Nephron progenitor cell (in vitro differentiated cells): Measurements from ENCODE around the gene ZMPSTE24.
A peak's percentile ranks its signal among the peaks of the same experiment; 100 is the strongest.
"Not testable (repeated sequence)": the region's sequence is repeated elsewhere in the genome, so short reads cannot be mapped to it uniquely, and the experiment has no call there.

Source experiments
- DNase-seq: peaks from one replicate; pipeline ENCODE4 v3.0.0; 2021
- H3K27ac Mint-ChIP-seq: 2 replicates; pipeline ENCODE4 v1.8.0; 2021; ENCODE audit warnings: mild to moderate bottlenecking, moderate library complexity, mixed read lengths
- H3K27me3 Mint-ChIP-seq: 2 replicates; pipeline ENCODE4 v1.8.0; 2021; ENCODE audit warnings: mild to moderate bottlenecking, low read depth, mixed read lengths; ENCODE audit not compliant: poor library complexity
- H3K36me3 Mint-ChIP-seq: 2 replicates; pipeline ENCODE4 v1.8.0; 2021; ENCODE audit warnings: low read depth, mixed read lengths
- H3K4me1 Mint-ChIP-seq: 2 replicates; pipeline ENCODE4 v1.8.0; 2021; ENCODE audit warnings: mixed read lengths
- H3K4me3 Mint-ChIP-seq: 2 replicates; pipeline ENCODE4 v1.8.0; 2021; ENCODE audit warnings: mild to moderate bottlenecking, moderate library complexity, mixed read lengths
- H3K9me3 Mint-ChIP-seq: 2 replicates; pipeline ENCODE4 v1.8.0; 2021; ENCODE audit warnings: mild to moderate bottlenecking, moderate library complexity, mixed read lengths
- TF ChIP-seq, protein P1 (sequence below): fragments of 200-600 bp; sonication (generic); IDR thresholded peaks from 2 replicates; pipeline ENCODE4 v1.5.0; 2021; ENCODE audit warnings: antibody characterized with exemption

The ZMPSTE24 gene

DNA sequence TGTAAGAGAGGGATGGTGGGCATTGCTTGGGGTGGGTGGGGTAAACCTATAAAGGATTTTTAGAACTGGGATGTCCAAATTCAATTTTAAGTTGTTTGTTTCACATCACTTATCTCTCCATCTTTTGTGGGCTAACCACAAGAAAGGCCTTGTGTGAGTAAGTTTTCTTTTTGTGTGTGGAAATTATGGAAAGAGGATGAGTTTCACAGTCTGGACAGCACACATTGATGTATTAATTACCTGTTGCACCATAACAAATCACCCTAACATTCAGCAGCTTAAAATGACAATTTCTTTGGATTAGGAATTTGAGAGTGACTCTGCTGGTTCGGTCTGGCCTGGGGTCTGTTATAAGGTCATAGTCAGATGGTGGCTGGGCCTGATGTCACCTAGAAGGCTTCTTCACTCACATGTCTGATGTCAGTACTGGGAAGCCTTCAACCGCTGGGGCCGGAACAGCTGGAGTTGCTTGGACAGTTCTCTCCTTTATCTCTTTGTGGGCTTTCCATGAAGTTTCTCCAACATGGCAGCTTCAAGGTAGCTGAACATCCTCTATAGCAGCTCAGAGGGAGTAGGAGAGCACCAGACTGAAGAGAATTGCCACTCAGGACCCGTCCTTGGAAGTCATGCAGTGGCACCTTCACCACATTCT is 61.1 kb downstream of the ZMPSTE24 start:
- H3K36me3 Mint-ChIP-seq: no peaks in the 10 kb centered on the region
- H3K27ac Mint-ChIP-seq: no peak overlapping the region
- H3K4me1 Mint-ChIP-seq: peaks cover 26% of the 10 kb centered on the region
- TF ChIP-seq, protein P1, sequence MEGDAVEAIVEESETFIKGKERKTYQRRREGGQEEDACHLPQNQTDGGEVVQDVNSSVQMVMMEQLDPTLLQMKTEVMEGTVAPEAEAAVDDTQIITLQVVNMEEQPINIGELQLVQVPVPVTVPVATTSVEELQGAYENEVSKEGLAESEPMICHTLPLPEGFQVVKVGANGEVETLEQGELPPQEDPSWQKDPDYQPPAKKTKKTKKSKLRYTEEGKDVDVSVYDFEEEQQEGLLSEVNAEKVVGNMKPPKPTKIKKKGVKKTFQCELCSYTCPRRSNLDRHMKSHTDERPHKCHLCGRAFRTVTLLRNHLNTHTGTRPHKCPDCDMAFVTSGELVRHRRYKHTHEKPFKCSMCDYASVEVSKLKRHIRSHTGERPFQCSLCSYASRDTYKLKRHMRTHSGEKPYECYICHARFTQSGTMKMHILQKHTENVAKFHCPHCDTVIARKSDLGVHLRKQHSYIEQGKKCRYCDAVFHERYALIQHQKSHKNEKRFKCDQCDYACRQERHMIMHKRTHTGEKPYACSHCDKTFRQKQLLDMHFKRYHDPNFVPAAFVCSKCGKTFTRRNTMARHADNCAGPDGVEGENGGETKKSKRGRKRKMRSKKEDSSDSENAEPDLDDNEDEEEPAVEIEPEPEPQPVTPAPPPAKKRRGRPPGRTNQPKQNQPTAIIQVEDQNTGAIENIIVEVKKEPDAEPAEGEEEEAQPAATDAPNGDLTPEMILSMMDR: no peak
- no peak overlapping the region for H3K4me3 Mint-ChIP-seq
- H3K9me3 Mint-ChIP-seq: no peaks in the 10 kb centered on the region
- no peak for DNase-seq
- H3K27me3 Mint-ChIP-seq: peaks cover 64% of the 10 kb centered on the region

DNA sequence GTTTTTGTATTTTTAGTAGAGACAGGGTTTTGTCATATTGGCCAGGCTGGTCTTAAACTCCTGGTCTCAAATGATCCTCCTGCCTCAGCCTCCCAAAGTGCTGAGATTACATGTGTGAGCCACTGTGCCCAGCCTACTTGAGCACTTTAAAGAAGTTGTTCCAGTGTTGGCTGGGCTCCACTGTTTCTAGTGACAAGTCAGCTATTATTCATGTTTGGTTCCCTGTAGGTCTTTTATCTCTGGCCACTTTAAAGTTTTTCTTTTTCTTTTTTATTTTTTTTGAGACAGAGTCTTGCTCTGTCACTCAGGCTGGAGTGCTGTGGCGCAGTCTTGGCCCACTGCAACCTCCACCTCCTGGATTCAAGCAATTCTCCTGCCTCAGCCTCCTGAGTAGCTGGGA is 73.4 kb downstream of the ZMPSTE24 start:
- not testable (repeated sequence) for H3K36me3 Mint-ChIP-seq, H3K4me3 Mint-ChIP-seq, DNase-seq, H3K4me1 Mint-ChIP-seq, H3K27ac Mint-ChIP-seq
- Mint-ChIP-seq H3K27me3 (peaks cover 13% of the 10 kb centered on the region), H3K9me3 (peaks cover 44% of the 10 kb centered on the region)

DNA sequence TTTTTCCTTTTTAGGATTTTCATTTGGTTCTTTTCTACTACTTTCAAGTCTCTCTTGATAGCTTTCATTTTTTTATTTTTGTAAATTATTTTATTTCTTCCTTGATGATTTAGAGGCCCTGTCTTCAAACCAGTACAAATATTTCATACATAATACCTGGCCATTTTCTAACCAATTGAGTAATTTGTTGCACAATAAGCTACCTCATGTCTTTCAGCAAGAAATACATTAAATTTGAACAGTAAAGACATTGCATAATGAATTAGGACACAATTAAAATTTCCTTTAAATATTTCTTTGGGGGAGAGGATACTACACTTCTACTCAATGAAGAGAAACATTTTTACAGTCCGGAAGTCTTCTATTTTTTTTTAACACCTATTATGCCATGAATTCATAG is 74.7 kb downstream of the ZMPSTE24 start:
- no peaks in the 10 kb centered on the region for H3K4me1 Mint-ChIP-seq
- DNase-seq: no peak
- TF ChIP-seq, protein P1: no peak
- H3K4me3 Mint-ChIP-seq: no peak overlapping the region
- no peak overlapping the region for H3K27ac Mint-ChIP-seq
- peaks cover 34% of the 10 kb centered on the region for H3K9me3 Mint-ChIP-seq
- no peaks in the 10 kb centered on the region for H3K36me3 Mint-ChIP-seq
- H3K27me3 Mint-ChIP-seq: peaks cover 10% of the 10 kb centered on the region

DNA sequence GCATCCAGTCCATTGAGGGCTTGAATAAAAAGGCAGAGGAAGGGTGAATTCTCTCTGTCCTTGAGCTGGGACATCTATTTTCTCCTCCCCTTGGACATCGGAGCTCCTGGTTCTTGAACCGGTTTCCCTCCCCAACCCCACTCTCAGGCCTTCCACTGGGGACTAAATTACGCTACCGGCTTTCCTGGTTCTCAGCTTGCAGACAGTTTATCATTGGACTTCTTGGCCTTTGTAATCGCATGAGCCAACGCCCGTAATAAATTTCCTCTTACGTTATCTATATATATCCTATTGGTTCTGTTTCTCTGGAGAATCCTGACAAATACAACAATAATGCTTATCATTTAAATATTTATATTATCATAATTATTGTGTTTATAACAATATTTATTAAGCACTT is 79.4 kb downstream of the ZMPSTE24 start:
- Mint-ChIP-seq H3K4me3 (no peak overlapping the region), H3K27ac (no peak overlapping the region), H3K9me3 (peaks cover 21% of the 10 kb centered on the region), H3K4me1 (peaks cover 5% of the 10 kb centered on the region), H3K36me3 (no peaks in the 10 kb centered on the region), H3K27me3 (peaks cover 38% of the 10 kb centered on the region)
- no peak for DNase-seq
- TF ChIP-seq, protein P1: no peak

DNA sequence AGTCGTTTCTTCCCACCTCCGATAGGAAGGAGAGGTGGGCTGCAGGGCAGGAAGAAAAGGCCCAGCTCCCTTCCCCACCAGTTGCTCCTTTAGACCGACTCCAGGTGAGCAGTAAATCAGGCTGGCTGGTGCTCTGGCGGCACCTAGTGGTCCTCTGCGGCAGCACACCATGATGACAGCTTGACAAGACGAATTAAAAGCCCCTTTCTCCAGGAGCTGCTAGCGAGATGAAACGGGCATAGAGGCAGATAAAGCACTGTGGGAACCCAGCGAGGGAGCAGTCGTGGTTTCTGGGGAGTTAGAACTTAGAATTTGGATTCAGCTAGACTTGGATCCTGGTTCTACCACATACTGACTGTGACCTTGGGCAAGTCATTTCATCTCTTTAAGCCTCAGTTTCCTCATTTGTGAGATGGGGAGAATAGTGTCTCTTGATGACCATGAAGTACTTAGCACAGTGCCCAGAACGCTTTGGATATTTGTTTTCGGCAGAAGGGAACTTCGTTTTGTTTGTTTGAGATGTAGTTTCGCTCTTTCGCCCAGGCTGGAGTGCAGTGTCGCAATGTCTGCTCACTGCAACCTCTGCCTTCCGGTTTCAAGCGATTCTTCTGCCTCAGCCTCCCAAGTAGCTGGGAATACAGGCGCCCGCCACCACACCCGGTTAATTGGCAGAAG is 80.8 kb downstream of the ZMPSTE24 start:
- Mint-ChIP-seq H3K27me3 (peaks cover 43% of the 10 kb centered on the region), H3K27ac (no peak overlapping the region), H3K36me3 (no peaks in the 10 kb centered on the region), H3K9me3 (peaks cover 13% of the 10 kb centered on the region), H3K4me3 (no peak overlapping the region), H3K4me1 (peaks cover 5% of the 10 kb centered on the region)
- TF ChIP-seq, protein P1: peak; percentile 98
- peak; percentile 91 for DNase-seq

DNA sequence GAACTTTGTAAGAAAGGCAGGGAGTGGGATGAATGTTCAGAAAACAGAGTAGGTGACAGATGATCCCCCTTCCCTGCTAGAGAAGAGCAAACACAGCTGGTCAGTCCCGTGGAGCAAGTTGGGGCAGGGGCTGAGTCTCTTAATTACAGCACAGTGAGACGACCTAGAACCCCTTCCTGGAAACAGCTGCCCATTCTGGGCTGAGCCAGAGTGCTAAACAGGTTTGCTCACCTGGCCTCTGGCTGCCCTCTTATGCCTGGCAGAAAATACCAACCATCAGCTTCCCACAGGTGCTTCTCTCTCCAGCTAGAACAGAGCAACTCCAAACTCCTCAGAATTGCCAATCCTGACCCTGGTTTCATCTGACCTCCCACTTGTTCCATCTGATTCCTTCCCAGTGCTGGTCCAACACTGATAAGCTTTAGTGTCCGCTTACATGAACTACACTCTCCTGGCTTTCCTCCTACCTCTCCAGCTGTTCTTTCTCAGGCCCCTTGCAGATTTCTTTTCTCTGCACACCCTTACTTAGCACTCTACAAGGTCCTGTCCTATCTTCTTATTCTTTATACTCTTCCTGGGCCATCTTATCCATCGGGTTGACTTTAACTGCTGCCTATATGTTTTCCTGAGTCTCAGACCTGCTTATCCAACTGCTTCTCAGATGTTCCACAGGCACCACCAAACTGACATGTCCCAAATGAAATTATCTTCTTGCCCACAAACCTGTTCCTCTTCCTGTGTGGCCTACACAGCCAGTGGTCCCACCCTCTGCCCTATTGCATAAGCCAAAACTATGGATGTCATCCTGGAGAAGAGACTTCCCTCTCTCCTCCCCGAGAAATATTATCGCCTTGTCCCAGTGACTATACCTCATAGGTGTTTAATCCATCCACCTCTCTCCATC is 81.6 kb downstream of the ZMPSTE24 start:
- H3K4me3 Mint-ChIP-seq: no peak overlapping the region
- peaks cover 5% of the 10 kb centered on the region for H3K4me1 Mint-ChIP-seq
- H3K9me3 Mint-ChIP-seq: peaks cover 13% of the 10 kb centered on the region
- no peak for DNase-seq
- TF ChIP-seq, protein P1: no peak
- no peak overlapping the region for H3K27ac Mint-ChIP-seq
- H3K27me3 Mint-ChIP-seq: peaks cover 48% of the 10 kb centered on the region
- H3K36me3 Mint-ChIP-seq: no peaks in the 10 kb centered on the region
